Sciatic nerve (tissue), 2 donors: ENCODE data around the gene MRPL19. TPM values are rescaled to one million over a fixed set of nuclear protein-coding genes. Genes with fewer than 3 reads are reported as not detected.
A peak's percentile ranks its signal among the peaks of the same experiment; 100 is the strongest.

Source experiments
- ATAC-seq: fragments of 200-7000 bp; cut with Tn5 transposase; one replicate; pipeline ENCODE4 v1.9.1; 2020; ENCODE audit warnings: mild to moderate bottlenecking, moderate library complexity
- DNase-seq: peaks from one replicate; pipeline ENCODE4 v3.0.0-alpha.2; 2020; ENCODE audit warnings: low spot score
- intact Hi-C: fragments of 100-400 bp; cut with DNase I; formaldehyde crosslinking; loops from one replicate; pipeline ENCODE4 v1.14.2; 2022
- total RNA-seq: library from RNA; stranded (reverse); fragmentation: NEBNext Ultra II Directional; extraction: Animal tissue kit (Norgen Biotek cat#: 25700); gene quantifications from one replicate; pipeline ENCODE4 v1.2.1, GENCODE V29; 2021
- donor health status: DM: no; HTN: no; CAD: no.
- donor health status: DM: no; HTN: no; CAD: no.

Gene MRPL19
- total RNA-seq, 1 donor from 2014 or later, result 48.3 TPM

GRCh38 chr2:75612862-75613243 is 33.7 kb upstream of the MRPL19 start:
- no peak for DNase-seq

DNA sequence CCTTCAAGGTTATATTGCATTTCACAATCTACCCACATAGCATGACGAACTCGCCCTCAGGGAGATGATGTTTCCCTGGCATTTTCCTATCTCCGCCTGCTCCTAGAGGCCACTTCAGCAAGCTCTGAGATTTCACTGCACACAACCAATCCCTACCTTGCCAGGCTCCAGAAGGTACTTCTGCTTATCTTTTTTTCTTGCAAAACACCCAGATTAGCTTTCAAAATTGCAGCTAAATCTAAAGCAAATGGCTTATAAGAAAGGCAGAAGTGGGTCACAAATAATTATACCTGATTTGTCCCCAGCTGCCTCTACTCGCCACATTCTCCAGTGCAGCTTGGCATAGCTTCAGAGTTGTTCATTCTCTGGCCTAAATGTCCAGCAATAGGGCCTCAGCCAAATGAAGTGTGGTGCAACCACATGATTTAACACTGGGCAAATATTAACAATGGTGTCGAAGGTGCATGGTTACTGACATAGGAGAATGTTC is 32.4 kb upstream of the MRPL19 start:
- DNase-seq, result no peak
- ATAC-seq, result no peak
- intact Hi-C loops, result loop anchor here (5.0 kb wide), 1 partner anchor 142 kb away; no protein-coding TSS in a partner anchor

More at GRCh38 chr2:75612862-75613243, 33.7 kb upstream of the MRPL19 start:
- ATAC-seq, result no peak
- intact Hi-C loops, result loop anchor here (5.0 kb wide), 1 partner anchor 141 kb away; no protein-coding TSS in a partner anchor

- DNase-seq (no peak), ATAC-seq (no peak)
- intact Hi-C loops, result no loop called here
These were observed 30.2 kb upstream of the MRPL19 start for GRCh38 chr2:75616406-75616805.

DNA sequence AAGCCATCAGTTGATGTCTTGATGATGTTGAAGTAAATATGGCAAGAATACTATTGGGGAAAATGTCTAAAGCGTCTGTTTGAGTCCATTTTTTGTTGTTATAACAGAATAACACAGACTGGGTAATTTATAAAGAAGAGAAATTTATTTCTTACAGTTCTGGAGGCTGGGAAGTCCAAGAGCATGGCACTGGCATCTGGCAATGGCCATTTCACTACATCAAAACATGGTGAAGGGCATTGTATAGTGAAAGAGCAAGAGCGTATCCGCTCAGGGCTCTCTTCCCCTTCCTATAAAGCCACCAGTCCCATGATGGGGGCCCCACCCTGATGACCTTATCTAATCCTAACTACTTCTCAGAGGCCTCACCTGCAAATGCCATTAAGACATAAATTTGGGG is 29.6 kb upstream of the MRPL19 start:
- DNase-seq, result no peak
- intact Hi-C loops, result no loop called here
- ATAC-seq, result no peak

DNA sequence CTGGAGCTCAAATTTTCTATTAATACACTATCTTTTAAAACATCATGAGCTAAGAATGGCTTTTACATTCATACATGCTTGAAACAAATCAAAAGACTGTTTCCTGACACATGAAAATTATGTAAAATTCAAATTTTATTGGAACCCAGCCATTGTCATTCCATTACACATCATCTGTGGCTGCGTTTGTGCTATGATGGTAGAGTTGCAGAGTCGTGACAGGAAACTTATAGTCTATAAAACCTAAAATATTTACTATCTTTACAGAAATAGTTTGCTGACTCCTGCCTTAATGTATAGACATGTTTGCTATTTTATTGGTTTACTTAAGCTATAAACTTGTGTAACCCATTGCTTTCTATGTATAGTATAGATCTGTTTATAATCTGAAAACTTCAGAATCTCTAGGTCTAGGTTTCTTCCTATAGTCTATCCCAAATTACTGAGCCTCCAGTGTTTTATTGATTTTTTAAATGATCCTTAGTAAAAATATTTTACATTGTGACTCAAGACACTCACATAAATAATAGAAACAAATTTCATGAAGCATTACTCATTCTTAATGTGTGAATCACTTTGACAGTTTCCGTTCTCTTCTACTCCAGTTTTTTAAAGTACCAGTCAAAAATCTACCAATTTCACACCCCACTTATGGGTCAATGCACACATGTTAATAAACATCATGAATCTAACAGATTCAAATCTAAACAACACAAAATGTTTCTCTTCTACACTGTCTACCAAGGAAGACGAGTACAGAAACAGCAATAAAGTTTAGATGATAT is 26.4 kb upstream of the MRPL19 start:
- intact Hi-C loops, result no loop called here

GRCh38 chr2:75621228-75621627 is 25.4 kb upstream of the MRPL19 start:
- ATAC-seq (no peak), DNase-seq (no peak)
- intact Hi-C loops, result no loop called here

More for the DNA sequence above, 26.4 kb upstream of the MRPL19 start:
- ATAC-seq (no peak), DNase-seq (no peak)

- ATAC-seq (no peak), DNase-seq (no peak)
- intact Hi-C loops, result no loop called here
These were observed 24.1 kb upstream of the MRPL19 start for GRCh38 chr2:75622500-75622899.

- no peak for DNase-seq
- intact Hi-C loops, result no loop called here
- no peak for ATAC-seq
These were observed 23.7 kb upstream of the MRPL19 start for GRCh38 chr2:75622929-75623328.

- intact Hi-C loops, result no loop called here
These were observed 18.6 kb upstream of the MRPL19 start for GRCh38 chr2:75627902-75628504.

DNA sequence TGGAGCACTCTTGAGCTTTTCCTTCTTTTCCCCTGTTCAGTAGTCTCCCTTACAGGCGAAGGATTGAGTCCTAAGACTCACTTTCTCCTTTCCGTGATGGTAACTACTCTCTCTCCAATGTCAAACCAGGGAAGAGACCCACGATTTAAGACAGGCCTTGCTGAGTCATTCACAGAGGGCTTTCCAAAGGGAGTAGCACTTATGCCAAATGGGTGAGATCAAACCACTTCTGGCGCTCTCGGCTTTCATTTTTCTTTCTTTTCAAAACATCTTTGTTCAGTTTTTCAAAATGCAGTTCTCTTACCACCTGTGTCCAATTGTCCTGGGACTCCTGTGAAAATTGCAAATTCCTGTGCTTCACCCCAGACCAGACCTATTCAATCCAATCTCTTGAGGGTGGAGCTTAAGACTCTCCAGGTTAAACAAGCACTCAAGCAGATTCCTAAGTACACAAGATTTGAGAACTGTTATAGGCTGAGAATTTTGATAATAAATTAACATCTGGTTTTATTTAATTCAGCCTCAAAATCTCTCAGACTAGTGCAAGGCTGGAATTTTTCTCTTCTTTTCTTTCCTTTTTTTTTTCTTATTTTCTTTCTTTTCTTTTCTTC is 14.4 kb upstream of the MRPL19 start:
- peak; percentile 87 for ATAC-seq

More at GRCh38 chr2:75627902-75628504, 18.6 kb upstream of the MRPL19 start:
- DNase-seq (peak; percentile 88), ATAC-seq (peak; percentile 76)

GRCh38 chr2:75632813-75633212 is 13.8 kb upstream of the MRPL19 start:
- intact Hi-C loops, result no loop called here
- DNase-seq (no peak), ATAC-seq (peak; percentile 11)

More for the DNA sequence above, 14.4 kb upstream of the MRPL19 start:
- DNase-seq, result no peak
- intact Hi-C loops, result no loop called here

- DNase-seq (no peak), ATAC-seq (no peak)
- intact Hi-C loops, result no loop called here
These were observed 13.0 kb upstream of the MRPL19 start for GRCh38 chr2:75633620-75634019.

- ATAC-seq (no peak), DNase-seq (no peak)
- intact Hi-C loops, result no loop called here
These were observed 11.6 kb upstream of the MRPL19 start for GRCh38 chr2:75634945-75635344.

DNA sequence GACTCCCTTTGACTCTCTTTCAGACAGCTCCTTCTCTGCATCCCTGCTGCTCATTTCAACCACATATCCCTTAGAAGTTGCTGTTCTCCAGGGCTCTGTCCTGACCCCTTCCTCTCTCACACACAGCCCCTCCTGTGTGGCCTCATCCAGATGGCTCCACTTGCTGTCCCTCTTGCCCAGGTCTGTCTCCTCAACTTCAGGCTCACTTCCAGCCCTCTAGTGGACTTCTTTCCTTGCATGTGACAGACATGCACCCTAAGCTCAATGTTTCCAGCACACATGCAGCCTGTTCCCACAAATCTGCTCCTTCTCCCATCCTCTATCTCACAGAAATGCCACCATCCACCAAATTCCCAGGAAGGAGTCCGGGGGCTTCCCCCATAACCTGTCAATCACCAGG is 9.0 kb upstream of the MRPL19 start:
- ATAC-seq, result no peak
- DNase-seq, result no peak
- intact Hi-C loops, result no loop called here

DNA sequence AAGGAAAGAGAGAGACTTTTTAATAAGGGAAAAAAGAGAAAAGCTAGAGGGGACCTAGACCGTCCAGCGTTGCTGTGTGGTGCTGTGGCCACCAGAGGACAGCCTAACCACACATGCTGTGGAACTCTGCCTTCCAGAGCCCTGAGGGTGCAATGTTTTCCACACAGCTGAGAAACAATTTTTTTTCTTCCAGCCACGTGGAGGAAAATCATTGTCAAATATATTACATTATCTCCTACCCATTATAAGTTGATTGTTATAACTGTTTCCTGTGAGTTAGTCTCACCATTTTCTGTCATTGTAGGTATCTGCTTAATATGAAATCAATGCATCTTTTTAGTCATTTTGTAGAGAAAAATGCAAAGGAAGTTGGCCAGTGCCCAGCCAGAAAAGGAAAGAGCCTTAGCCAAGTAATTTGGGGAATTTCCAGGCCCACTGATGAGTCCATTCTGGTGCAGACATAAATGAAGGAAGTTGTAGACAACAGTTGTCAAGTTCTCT is 5.9 kb upstream of the MRPL19 start:
- peak; percentile 97 for ATAC-seq
- DNase-seq, result peak; percentile 84
- intact Hi-C loops, result no loop called here

GRCh38 chr2:75641587-75641986 is 5.0 kb upstream of the MRPL19 start:
- DNase-seq (no peak), ATAC-seq (peak; percentile 76)
- intact Hi-C loops, result no loop called here

- no peak for ATAC-seq
- intact Hi-C loops, result no loop called here
- no peak for DNase-seq
These were observed 2.6 kb upstream of the MRPL19 start for GRCh38 chr2:75643980-75644379.

GRCh38 chr2:75645643-75646042 is 940 bp upstream of the MRPL19 start:
- intact Hi-C loops, result no loop called here
- ATAC-seq, result no peak
- no peak for DNase-seq

DNA sequence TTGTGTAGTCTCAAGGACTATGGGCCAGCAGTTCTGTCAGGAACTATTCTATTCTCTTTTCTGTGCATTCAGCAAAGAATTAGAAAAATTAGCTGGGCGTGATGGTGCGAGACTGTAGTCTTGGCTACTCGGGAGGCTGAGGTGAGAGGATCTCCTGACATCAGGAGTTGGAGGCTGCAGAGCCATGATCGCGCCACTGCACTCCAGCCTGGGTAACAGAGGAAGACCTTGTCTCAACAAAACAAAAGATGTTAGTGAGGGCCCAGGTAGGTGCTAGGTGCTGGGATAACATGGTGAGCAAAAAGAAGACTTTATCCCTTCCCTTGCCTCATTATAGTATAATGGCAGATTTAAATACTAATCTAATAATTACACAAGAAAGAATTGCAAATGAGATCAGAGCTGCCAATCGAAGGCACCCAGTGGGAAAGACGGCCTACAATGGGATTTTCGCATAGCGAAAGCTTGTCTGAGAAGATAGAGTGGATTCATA is 447 bp upstream of the MRPL19 start:
- intact Hi-C loops, result no loop called here
- DNase-seq (no peak), ATAC-seq (no peak)

- intact Hi-C loops, result no loop called here
- DNase-seq, result no peak
These were observed 1.2 kb downstream of the MRPL19 start for GRCh38 chr2:75647771-75648170.

More at GRCh38 chr2:75647771-75648170, 1.2 kb downstream of the MRPL19 start:
- ATAC-seq, result no peak
